Mesothelial cell of epicardium (in vitro differentiated cells): ENCODE measurements around the gene CCDC89. TPM values are rescaled to one million over a fixed set of nuclear protein-coding genes. Genes with fewer than 3 reads are reported as not detected.
"Not testable (repeated sequence)": the region's sequence is repeated elsewhere in the genome, so short reads cannot be mapped to it uniquely, and the experiment has no call there.

Experiments
- DNase-seq, 2 experiments: peaks; one replicate each; pipeline ENCODE4 v3.0.0; 2021; ENCODE audit warnings: low spot score in 2 of 2; ENCODE audit not compliant: unreplicated experiment in 2 of 2
- H3K27ac Mint-ChIP-seq: 2 replicates; pipeline ENCODE4 v1.8.0; 2021; ENCODE audit warnings: mixed read lengths
- H3K27me3 Mint-ChIP-seq: 2 replicates; pipeline ENCODE4 v1.8.0; 2021; ENCODE audit warnings: low read depth, mixed read lengths
- H3K36me3 Mint-ChIP-seq: 2 replicates; pipeline ENCODE4 v1.8.0; 2021; ENCODE audit warnings: mixed read lengths
- H3K4me1 Mint-ChIP-seq: 2 replicates; pipeline ENCODE4 v1.8.0; 2021; ENCODE audit warnings: mixed read lengths
- H3K4me3 Mint-ChIP-seq: 2 replicates; pipeline ENCODE4 v1.8.0; 2021; ENCODE audit warnings: mild to moderate bottlenecking, moderate library complexity, mixed read lengths
- H3K9me3 Mint-ChIP-seq: 2 replicates; pipeline ENCODE4 v1.8.0; 2021; ENCODE audit warnings: mixed read lengths
- CTCF ChIP-seq: fragments of 200-600 bp; sonication (generic); IDR thresholded peaks from one replicate; pipeline ENCODE4 v1.5.0; 2021; ENCODE audit warnings: antibody characterized with exemption; ENCODE audit not compliant: unreplicated experiment
- total RNA-seq: library from RNA; stranded (reverse); gene quantifications from 3 replicates; pipeline ENCODE4 v1.2.1, GENCODE V29; 2021

The CCDC89 gene
- total RNA-seq, 1 donor from 2014 or later: 1.3 TPM

GRCh38 chr11:85672105-85672902 lies 13.7 kb downstream of the CCDC89 start:
- no peak overlapping the region for H3K27ac Mint-ChIP-seq
- DNase-seq: no peak
- H3K27me3 Mint-ChIP-seq: no peaks in the 10 kb centered on the region
- H3K36me3 Mint-ChIP-seq: no peaks in the 10 kb centered on the region
- H3K4me1 Mint-ChIP-seq: no peaks in the 10 kb centered on the region
- peaks cover 16% of the 10 kb centered on the region for H3K9me3 Mint-ChIP-seq
- TF ChIP-seq CTCF: no peak
- H3K4me3 Mint-ChIP-seq: no peak overlapping the region

- not testable (repeated sequence) for DNase-seq, H3K4me1 Mint-ChIP-seq, H3K4me3 Mint-ChIP-seq, H3K27ac Mint-ChIP-seq, H3K27me3 Mint-ChIP-seq, H3K36me3 Mint-ChIP-seq
- peaks cover 16% of the 10 kb centered on the region for H3K9me3 Mint-ChIP-seq
Observed at GRCh38 chr11:85670949-85671663, 14.9 kb downstream of the CCDC89 start.

- Mint-ChIP-seq H3K4me1 (peaks cover 7% of the 10 kb centered on the region), H3K4me3 (no peak overlapping the region), H3K9me3 (peaks cover 6% of the 10 kb centered on the region), H3K27me3 (no peaks in the 10 kb centered on the region), H3K36me3 (no peaks in the 10 kb centered on the region), H3K27ac (no peak overlapping the region)
- no peak for TF ChIP-seq CTCF
- DNase-seq: no peak
Observed at GRCh38 chr11:85668157-85668556, 17.8 kb downstream of the CCDC89 start.

- TF ChIP-seq CTCF: no peak
- Mint-ChIP-seq H3K36me3 (peaks cover 3% of the 10 kb centered on the region), H3K4me1 (peaks cover 18% of the 10 kb centered on the region), H3K27me3 (no peaks in the 10 kb centered on the region), H3K27ac (no peak overlapping the region), H3K4me3 (no peak overlapping the region), H3K9me3 (no peaks in the 10 kb centered on the region)
- DNase-seq: no peak
Observed at GRCh38 chr11:85666687-85667086, 19.3 kb downstream of the CCDC89 start.

- peak overlapping the region; percentile 32 for H3K4me3 Mint-ChIP-seq
- no peak for DNase-seq
Observed at GRCh38 chr11:85665733-85666132, 20.3 kb downstream of the CCDC89 start.

More at GRCh38 chr11:85665733-85666132, 20.3 kb downstream of the CCDC89 start:
- Mint-ChIP-seq H3K9me3 (no peaks in the 10 kb centered on the region), H3K4me1 (peaks cover 26% of the 10 kb centered on the region), H3K27me3 (no peaks in the 10 kb centered on the region), H3K27ac (peak overlapping the region; percentile 64), H3K36me3 (peaks cover 6% of the 10 kb centered on the region)
- TF ChIP-seq CTCF: no peak
